Lower leg skin (tissue), 4 donors: ENCODE results near the gene MORC2. TPM values are rescaled to one million over a fixed set of nuclear protein-coding genes. Genes with fewer than 3 reads are reported as not detected.
A peak's percentile ranks its signal among the peaks of the same experiment; 100 is the strongest.

ENCODE experiments used
- DNase-seq, 2 donors: peaks; one replicate each; pipeline ENCODE4 v3.0.0-alpha.2; 2019; ENCODE audit warnings: low spot score in 2 of 2
- H3K4me3 ChIP-seq: fragments of 200-600 bp; sonication (generic); 2 replicates; pipeline ENCODE4 v1.5.1; 2017; ENCODE audit warnings: mild to moderate bottlenecking, low read depth; ENCODE audit not compliant: poor library complexity, severe bottlenecking
- CTCF ChIP-seq, 3 donors: fragments of 450-650 bp; IDR thresholded peaks; one replicate each; pipeline ENCODE4 v1.5.1; 2016; ENCODE audit warnings: antibody characterized with exemption in 3 of 3, mild to moderate bottlenecking in 3 of 3, moderate library complexity in 2 of 3
- POLR2A ChIP-seq, 2 donors: fragments of 450-650 bp; IDR thresholded peaks; one replicate each; pipeline ENCODE4 v1.6.1; 2016 to 2017; ENCODE audit warnings: antibody characterized with exemption in 2 of 2, mild to moderate bottlenecking in 1 of 2, moderate library complexity in 1 of 2
- WGBS, 2 donors: methylation state at CpG; one replicate each; pipeline ENCODE4 v1.1.5; 2018; 5-methylcytosine and 5-hydroxymethylcytosine counted together
- intact Hi-C: fragments of 100-400 bp; cut with DNase I; formaldehyde crosslinking; loops from one replicate; pipeline ENCODE4 v1.15.0; 2023; ENCODE audit warnings: low total_unique reads
- total RNA-seq, 4 donors: library from RNA; depleted of rRNA; stranded (reverse); fragments of >200 nt; gene quantifications; one replicate each; pipeline ENCODE4 v1.1.0, GENCODE V29; 2016

The MORC2 gene
- total RNA-seq, result 10 to 100 TPM; 16.2 to 34.7 (median 21.4) TPM

- H3K4me3 ChIP-seq, result peak within 1 kb of the TSS; percentile 97
- intact Hi-C loops, result no loop called here
- 20 to 22% methylated on average over 49 to 52 of the region's 53 CpGs for WGBS, 2 donors
- peak in 1 of 2 donors; percentile 90 for DNase-seq
- no peak for TF ChIP-seq POLR2A (IDR thresholded peaks at IDR 0.05)
- TF ChIP-seq CTCF (IDR thresholded peaks at IDR 0.05), result no peak
Measured at GRCh38 chr22:30968015-30968923, at the start of gene MORC2. Gene MORC2 (minus strand): TSS chr22:30968774. CDS start chr22:30967889, 885 bp downstream.

- DNase-seq, result no peak
- intact Hi-C loops, result no loop called here
- TF ChIP-seq CTCF (IDR thresholded peaks at IDR 0.05), result no peak
- TF ChIP-seq POLR2A (IDR thresholded peaks at IDR 0.05), result no peak
- no peak overlapping the region for H3K4me3 ChIP-seq
Measured at GRCh38 chr22:31005535-31005934, 37.0 kb upstream of the MORC2 start.

- H3K4me3 ChIP-seq, result no peak overlapping the region
- TF ChIP-seq POLR2A (IDR thresholded peaks at IDR 0.05) (no peak), CTCF (IDR thresholded peaks at IDR 0.05) (no peak)
- no peak for DNase-seq
- 87 to 92% methylated on average over 6 of the region's 6 CpGs for WGBS, 2 donors
- intact Hi-C loops, result no loop called here
Measured at GRCh38 chr22:31001124-31001770, 32.7 kb upstream of the MORC2 start.

GRCh38 chr22:30998329-30998728, 29.8 kb upstream of the MORC2 start:
- H3K4me3 ChIP-seq, result no peak overlapping the region
- intact Hi-C loops, result no loop called here
- DNase-seq, result no peak
- 87 to 95% methylated on average over 4 of the region's 4 CpGs for WGBS, 2 donors
- TF ChIP-seq POLR2A (IDR thresholded peaks at IDR 0.05), result no peak
- TF ChIP-seq CTCF (IDR thresholded peaks at IDR 0.05), result no peak

GRCh38 chr22:30996462-30996861, 27.9 kb upstream of the MORC2 start:
- no peak for DNase-seq
- intact Hi-C loops, result no loop called here
- whole genome bisulfite sequencing, 2 donors, result 56 to 71% methylated on average over 2 of the region's 2 CpGs
- TF ChIP-seq CTCF (IDR thresholded peaks at IDR 0.05), result no peak
- no peak for TF ChIP-seq POLR2A (IDR thresholded peaks at IDR 0.05)
- no peak overlapping the region for H3K4me3 ChIP-seq
